ENCODE measurements around the gene RFX4. TPM values are rescaled to one million over a fixed set of nuclear protein-coding genes. Genes with fewer than 3 reads are reported as not detected.

Gene RFX4
- total and polyA plus RNA-seq, 2 experiments from 2014 or later, result not detected

- DNase-seq (ENCODE audit: low read depth in 1 of 2, low spot score in 1 of 2), result no peak
- Histone ChIP-seq H3K27me3 (no peaks in the 10 kb centered on the region), H3K4me1 (ENCODE audit: low read depth) (no peaks in the 10 kb centered on the region), H3K36me3 (no peaks in the 10 kb centered on the region), H3K4me3 (no peak overlapping the region), H3K27ac (no peak overlapping the region), H3K9me3 (ENCODE audit: low read depth) (no peaks in the 10 kb centered on the region)
- TF ChIP-seq CTCF (IDR thresholded peaks at IDR 0.05; ENCODE audit: low read depth, low read length), result no peak
These were observed 153.5 kb downstream of the RFX4 start for GRCh38 chr12:106736051-106736957.

- peak in 1 of 2 donors; percentile 31 for DNase-seq (ENCODE audit: low read depth in 1 of 2, low spot score in 1 of 2)
- Histone ChIP-seq H3K27ac (no peak overlapping the region), H3K27me3 (no peaks in the 10 kb centered on the region), H3K36me3 (no peaks in the 10 kb centered on the region), H3K4me3 (no peak overlapping the region), H3K4me1 (ENCODE audit: low read depth) (no peaks in the 10 kb centered on the region), H3K9me3 (ENCODE audit: low read depth) (no peaks in the 10 kb centered on the region)
- no peak for TF ChIP-seq CTCF (IDR thresholded peaks at IDR 0.05; ENCODE audit: low read depth, low read length)
These were observed 156.5 kb downstream of the RFX4 start for GRCh38 chr12:106739318-106739717.

- no peaks in the 10 kb centered on the region for H3K27me3 ChIP-seq
- no peak overlapping the region for H3K27ac ChIP-seq
- H3K9me3 ChIP-seq (ENCODE audit: low read depth), result no peaks in the 10 kb centered on the region
- H3K4me1 ChIP-seq (ENCODE audit: low read depth), result no peaks in the 10 kb centered on the region
- H3K4me3 ChIP-seq, result no peak overlapping the region
- no peak for TF ChIP-seq CTCF (IDR thresholded peaks at IDR 0.05; ENCODE audit: low read depth, low read length)
- H3K36me3 ChIP-seq, result no peaks in the 10 kb centered on the region
- peak in 1 of 2 donors; percentile 82 for DNase-seq (ENCODE audit: low read depth in 1 of 2, low spot score in 1 of 2)
These were observed 157.2 kb downstream of the RFX4 start for GRCh38 chr12:106739815-106740530.

- no peak for DNase-seq (ENCODE audit: low read depth in 1 of 2, low spot score in 1 of 2)
- Histone ChIP-seq H3K36me3 (no peaks in the 10 kb centered on the region), H3K9me3 (ENCODE audit: low read depth) (no peaks in the 10 kb centered on the region), H3K27me3 (no peaks in the 10 kb centered on the region), H3K4me3 (no peak overlapping the region), H3K4me1 (ENCODE audit: low read depth) (no peaks in the 10 kb centered on the region), H3K27ac (no peak overlapping the region)
- no peak for TF ChIP-seq CTCF (IDR thresholded peaks at IDR 0.05; ENCODE audit: low read depth, low read length)
These were observed 158.0 kb downstream of the RFX4 start for GRCh38 chr12:106740818-106741217.

- Histone ChIP-seq H3K4me1 (ENCODE audit: low read depth) (no peaks in the 10 kb centered on the region), H3K27ac (no peak overlapping the region), H3K27me3 (no peaks in the 10 kb centered on the region), H3K36me3 (no peaks in the 10 kb centered on the region), H3K9me3 (ENCODE audit: low read depth) (no peaks in the 10 kb centered on the region), H3K4me3 (no peak overlapping the region)
- no peak for DNase-seq (ENCODE audit: low read depth in 1 of 2, low spot score in 1 of 2)
- no peak for TF ChIP-seq CTCF (IDR thresholded peaks at IDR 0.05; ENCODE audit: low read depth, low read length)
These were observed 158.4 kb downstream of the RFX4 start for GRCh38 chr12:106741247-106741646.
